H1 (cell line): Measurements from ENCODE around the gene HMG20A. TPM values are rescaled to one million over a fixed set of nuclear protein-coding genes. Genes with fewer than 3 reads are reported as not detected.

Experiments used
- CTCF ChIA-PET: fragments of 300-600 bp; sonication (Branson Sonifier 250); formaldehyde crosslinking; loops from one replicate; lab custom pipeline; 2021; ENCODE audit not compliant: partially characterized antibody; lab: Charles Lee
- POLR2A ChIA-PET: fragments of 300-600 bp; sonication (Branson Sonifier 250); formaldehyde crosslinking; loops from one replicate; lab custom pipeline; 2021; ENCODE audit warnings: inconsistent platforms; ENCODE audit not compliant: partially characterized antibody; lab: Charles Lee
- DNase-seq, 2 experiments: peaks; one replicate each; pipeline versions ENCODE4 v3.0.0 to v3.0.0-alpha.2; 2010 to 2022; ENCODE audit warnings: low spot score in 2 of 2, low read depth in 1 of 2, mixed read lengths in 1 of 2
- FAIRE-seq: peaks from 2 replicates; lab custom pipeline; 2011; peaks lifted over from hg19 to GRCh38; lab: Jason Lieb, UNC
- H2AFZ ChIP-seq: 2 replicates; pipeline ENCODE4 v1.8.1; 2012; ENCODE audit warnings: low read length, inconsistent platforms
- H2AK5ac ChIP-seq: 2 replicates; pipeline ENCODE4 v1.6.1; 2013; ENCODE audit warnings: low read depth, low read length
- H2BK120ac ChIP-seq: replicated peaks from 2 replicates; pipeline ENCODE3; 2013; ENCODE audit warnings: low read depth, low read length, inconsistent platforms
- H2BK12ac ChIP-seq: 2 replicates; pipeline ENCODE4 v1.6.1; 2013; ENCODE audit warnings: low read depth, low read length
- H2BK15ac ChIP-seq: 2 replicates; pipeline ENCODE4 v1.6.1; 2013; ENCODE audit warnings: low read length
- H2BK20ac ChIP-seq: 2 replicates; pipeline ENCODE4 v1.6.1; 2013; ENCODE audit warnings: low read length
- H2BK5ac ChIP-seq: 2 replicates; pipeline ENCODE4 v1.6.1; 2013; ENCODE audit warnings: low read depth, low read length
- H3K14ac ChIP-seq: 2 replicates; pipeline ENCODE4 v1.6.1; 2013; ENCODE audit warnings: inconsistent platforms; ENCODE audit not compliant: insufficient read length
- H3K18ac ChIP-seq: 2 replicates; pipeline ENCODE4 v1.6.1; 2013; ENCODE audit warnings: low read length; ENCODE audit errors: extremely low read depth
- H3K23ac ChIP-seq: 2 replicates; pipeline ENCODE4 v1.6.1; 2013; ENCODE audit warnings: inconsistent platforms; ENCODE audit not compliant: insufficient read length
- H3K23me2 ChIP-seq: 2 replicates; pipeline ENCODE4 v1.6.1; 2013; ENCODE audit warnings: low read depth, low read length
- H3K27ac ChIP-seq: 2 replicates; pipeline ENCODE4 v1.6.1; 2011; ENCODE audit warnings: low read depth, low read length, inconsistent platforms
- H3K27me3 ChIP-seq, 4 experiments: replicated peaks in 1 of 4; 1 replicate in 1 of 4; 2 replicates in 3 of 4; pipeline versions ENCODE4 v1.6.1 to v1.8.1; 2011 to 2013; ENCODE audit warnings: low read length in 3 of 4, mild to moderate bottlenecking in 3 of 4, inconsistent platforms in 2 of 4, mixed read lengths in 2 of 4, moderate library complexity in 1 of 4; ENCODE audit not compliant: control insufficient read depth in 3 of 4, insufficient read depth in 3 of 4; ENCODE audit errors: extremely low read depth in 1 of 4
- H3K36me3 ChIP-seq, 4 experiments: 2 replicates each; pipeline versions ENCODE4 v1.6.1 to v1.8.1; 2011 to 2013; ENCODE audit warnings: mild to moderate bottlenecking in 4 of 4, low read length in 3 of 4, moderate library complexity in 2 of 4, control low read depth in 1 of 4, inconsistent platforms in 1 of 4; ENCODE audit not compliant: insufficient read depth in 4 of 4, control insufficient read depth in 2 of 4
- H3K4ac ChIP-seq: replicated peaks from 2 replicates; pipeline ENCODE3; 2013; ENCODE audit warnings: low read length, low read depth, mixed read lengths, inconsistent platforms; ENCODE audit not compliant: insufficient read length
- H3K4me1 ChIP-seq, 4 experiments: replicated peaks in 1 of 4; 1 replicate in 1 of 4; 2 replicates in 3 of 4; pipeline versions ENCODE4 v1.6.1 to v1.8.1; 2011 to 2013; ENCODE audit warnings: low read length in 3 of 4, inconsistent platforms in 2 of 4, mixed read lengths in 1 of 4; ENCODE audit not compliant: insufficient read depth in 4 of 4, control insufficient read depth in 3 of 4
- H3K4me2 ChIP-seq, 2 experiments: 2 replicates each; pipeline versions ENCODE4 v1.6.1 to v1.8.1; 2011 to 2013; ENCODE audit warnings: low read depth in 2 of 2, low read length in 2 of 2, control low read depth in 1 of 2, inconsistent platforms in 1 of 2, mild to moderate bottlenecking in 1 of 2; ENCODE audit not compliant: insufficient read depth in 1 of 2
- H3K4me3 ChIP-seq, 4 experiments: fragments of 200-600, 300-600 bp in 1 of 4; sonication (generic), shearing (Covaris generic), sonication (Bioruptor Twin) in 1 of 4; 2 replicates each; pipeline versions ENCODE4 v1.5.1 to v1.8.1; 2011 to 2016; ENCODE audit warnings: low read length in 4 of 4, low read depth in 3 of 4, control low read depth in 2 of 4, inconsistent platforms in 2 of 4, mild to moderate bottlenecking in 2 of 4, mixed read lengths in 1 of 4, moderate library complexity in 1 of 4; ENCODE audit not compliant: insufficient read depth in 2 of 4; ENCODE audit errors: extremely low read depth in 1 of 4
- H3K56ac ChIP-seq: replicated peaks from 2 replicates; pipeline ENCODE3; 2013; ENCODE audit warnings: low read depth, mild to moderate bottlenecking, mixed read lengths, low read length, inconsistent platforms; ENCODE audit not compliant: insufficient read length
- H3K79me1 ChIP-seq: 2 replicates; pipeline ENCODE4 v1.6.1; 2013; ENCODE audit warnings: low read depth, low read length, control low read depth
- H3K79me2 ChIP-seq, 2 experiments: 2 replicates each; pipeline versions ENCODE4 v1.6.1 to v1.8.1; 2012 to 2013; ENCODE audit warnings: low read length in 2 of 2, mild to moderate bottlenecking in 2 of 2, inconsistent platforms in 1 of 2; ENCODE audit not compliant: insufficient read depth in 2 of 2, control insufficient read depth in 1 of 2
- H3K9ac ChIP-seq, 4 experiments: replicated peaks in 1 of 4; 1 replicate in 1 of 4; 2 replicates in 3 of 4; pipeline versions ENCODE4 v1.6.1 to v1.8.1; 2011 to 2013; ENCODE audit warnings: low read depth in 3 of 4, low read length in 3 of 4, control low read depth in 2 of 4, mild to moderate bottlenecking in 2 of 4, moderate library complexity in 2 of 4, inconsistent platforms in 1 of 4; ENCODE audit errors: extremely low read depth in 1 of 4
- H3K9me3 ChIP-seq, 2 experiments: 2 replicates each; pipeline versions ENCODE4 v1.6.1 to v1.8.1; 2012 to 2013; ENCODE audit warnings: mild to moderate bottlenecking in 2 of 2, moderate library complexity in 2 of 2, control low read depth in 1 of 2, inconsistent platforms in 1 of 2, low read depth in 1 of 2, low read length in 1 of 2, mixed read lengths in 1 of 2; ENCODE audit not compliant: insufficient read depth in 2 of 2
- H4K20me1 ChIP-seq, 2 experiments: replicated peaks in 1 of 2; 2 replicates each; pipeline versions ENCODE3 to v1.8.1; 2011 to 2013; ENCODE audit warnings: inconsistent platforms in 2 of 2, low read length in 2 of 2, mild to moderate bottlenecking in 1 of 2; ENCODE audit not compliant: insufficient read depth in 2 of 2, control insufficient read depth in 1 of 2
- H4K5ac ChIP-seq: 2 replicates; pipeline ENCODE4 v1.6.1; 2013; ENCODE audit warnings: low read length, low read depth, mixed read lengths, inconsistent platforms; ENCODE audit not compliant: insufficient read length
- H4K8ac ChIP-seq: 2 replicates; pipeline ENCODE4 v1.8.0; 2013; ENCODE audit warnings: mild to moderate bottlenecking, moderate library complexity, low read length, inconsistent platforms; ENCODE audit not compliant: insufficient read depth; ENCODE audit errors: extremely low read depth
- H4K91ac ChIP-seq: replicated peaks from 2 replicates; pipeline ENCODE3; 2013; ENCODE audit warnings: low read length, mixed read lengths, inconsistent platforms; ENCODE audit not compliant: insufficient read length
- MAFK ChIP-seq: IDR thresholded peaks from 2 replicates; pipeline ENCODE4 v1.6.1; 2012; ENCODE audit warnings: low read depth, mild to moderate bottlenecking, improper control_type of control experiment, low read length
- NRF1 ChIP-seq: IDR thresholded peaks from 2 replicates; pipeline ENCODE4 v1.6.1; 2011; ENCODE audit warnings: mild to moderate bottlenecking, low read depth, low read length, improper control_type of control experiment
- POU5F1 ChIP-seq: IDR thresholded peaks from 2 replicates; pipeline ENCODE4 v1.6.1; 2011; ENCODE audit warnings: low read depth, mild to moderate bottlenecking, low read length, moderate library complexity
- RAD21 ChIP-seq, 2 experiments: IDR thresholded peaks in 1 of 2; conservative IDR thresholded peaks in 1 of 2; 2 replicates each; pipeline ENCODE4 v1.6.1; 2011; ENCODE audit warnings: low read depth in 2 of 2, low read length in 2 of 2, improper control_type of control experiment in 1 of 2, inconsistent platforms in 1 of 2, mild to moderate bottlenecking in 1 of 2, moderate library complexity in 1 of 2
- RNF2 ChIP-seq: fragments of 200-900, 300-1000 bp; sonication (generic); IDR thresholded peaks from 2 replicates; pipeline ENCODE4 v1.7.1; 2016; ENCODE audit warnings: borderline replicate concordance, low read depth, mild to moderate bottlenecking, antibody characterized with exemption, low read length; ENCODE audit not compliant: poor library complexity, severe bottlenecking; ENCODE audit errors: missing control alignments
- SAP30 ChIP-seq: fragments of 300-600 bp; sonication (generic); IDR thresholded peaks from 2 replicates; pipeline ENCODE4 v1.7.1; 2012; ENCODE audit warnings: low read length, moderate library complexity, mild to moderate bottlenecking, inconsistent platforms; ENCODE audit not compliant: insufficient read depth, insufficient replicate concordance
- SP2 ChIP-seq: IDR thresholded peaks from 2 replicates; pipeline ENCODE4 v1.6.1; 2012; ENCODE audit warnings: mild to moderate bottlenecking, low read length, inconsistent platforms
- USF2 ChIP-seq: IDR thresholded peaks from 2 replicates; pipeline ENCODE4 v1.6.1; 2011; ENCODE audit warnings: low read length, improper control_type of control experiment
- WGBS, 2 experiments: shearing (Covaris generic) in 1 of 2; methylation state at CpG; one replicate each; pipeline versions ENCODE4 v1.1.6 to v1.1.7; 2013 to 2015; ENCODE audit warnings: low lambda C conversion rate in 2 of 2, mixed read lengths in 2 of 2, inconsistent platforms in 1 of 2, low coverage in 1 of 2, missing lambda C conversion rate in 1 of 2; ENCODE audit not compliant: insufficient replicate concordance in 2 of 2, insufficient coverage in 1 of 2, insufficient read length in 1 of 2; ENCODE audit errors: extremely low coverage in 1 of 2, missing lambda C conversion rate in 1 of 2; 5-methylcytosine and 5-hydroxymethylcytosine counted together
- polyA plus RNA-seq, 7 experiments: library from polyadenylated mRNA; depleted of rRNA in 3 of 7; stranded (reverse) in 5 of 7; unstranded in 2 of 7; fragments of >200 nt in 5 of 7; fragments of 200-250 nt in 2 of 7; gene quantifications; 1 replicate in 5 of 7; 2 replicates in 1 of 7; 4 replicates in 1 of 7; pipeline versions ENCODE4 v1.2.1 to v1.2.3, GENCODE V29; 2011 to 2013; ENCODE audit warnings: missing spikeins in 2 of 7, mixed read lengths in 2 of 7
- total RNA-seq: library from RNA; stranded (reverse); fragmentation: NEBNext Ultra II Directional; extraction: Animal tissue kit (Norgen Biotek cat#: 25700); gene quantifications from 2 replicates; pipeline ENCODE4 v1.2.1, GENCODE V29; 2021

Gene HMG20A
- total and polyA plus RNA-seq, 2 of the 8 experiments (the other 6 are each of a cell fraction or from before 2014, with no cell fraction given), result 52.1 to 59.7 TPM

- no peak overlapping the region for H3K4ac ChIP-seq
- H3K23ac ChIP-seq, result no peak overlapping the region
- ChIA-PET POLR2A (interaction anchor here (0.6 to 1.9 kb wide), 10 partner anchors 9 to 310 kb away, joined by 3 to 7 read pairs (median 3); no protein-coding TSS in a partner anchor), CTCF (interaction anchor here (0.7 to 1.4 kb wide), 10 partner anchors 7 to 295 kb away, joined by 3 to 7 read pairs (median 4); no protein-coding TSS in a partner anchor)
- H3K18ac ChIP-seq, result 0 out of 2 replicates have a peak overlapping the region, but pooled peaks have one; percentile 54
- H3K9ac ChIP-seq, result peak overlapping the region; percentile 13 to 95 (median 50); a peak in 6 of 7 replicates
- H3K36me3 ChIP-seq, result no peaks in the 10 kb centered on the region
- FAIRE-seq (no peak), DNase-seq (peak in 1 of 2 experiments; percentile 64)
- H3K4me1 ChIP-seq, result peaks cover 0 to 19% (median 9%) of the 10 kb centered on the region in 4 experiments; a peak in 4 of 7 replicates
- H3K79me2 ChIP-seq, result peaks cover 0 to 82% of the 10 kb centered on the region in 2 experiments; a peak in 3 of 4 replicates
- H4K8ac ChIP-seq, result peak overlapping the region; percentile 20; the same call in 1 of the 2 replicates
- no peak overlapping the region for H2BK12ac ChIP-seq
- peak overlapping the region; percentile 66 to 77 for H3K4me2 ChIP-seq
- H4K20me1 ChIP-seq, result peaks cover 13 to 17% of the 10 kb centered on the region in 2 experiments
- 0 out of 2 replicates have a peak overlapping the region, but pooled peaks have one; percentile 11 for H2BK5ac ChIP-seq
- peaks cover 2% of the 10 kb centered on the region; the same call in 1 of the 2 replicates for H3K79me1 ChIP-seq
- no peak overlapping the region for H3K56ac ChIP-seq
- H4K5ac ChIP-seq, result no peak overlapping the region
- H3K14ac ChIP-seq, result no peak overlapping the region
- H3K4me3 ChIP-seq, result peak overlapping the region; percentile 67 to 98 (median 78)
- no peaks in the 10 kb centered on the region for H3K9me3 ChIP-seq
- 1% methylated on average over 41 of the region's 72 CpGs; no CpG with 5 or more reads in 1 of the 2 experiments for WGBS, 2 experiments
- H3K27me3 ChIP-seq, result no peaks in the 10 kb centered on the region
- no peak overlapping the region for H4K91ac ChIP-seq
- H2AFZ ChIP-seq, result no peak overlapping the region; the same call in 1 of the 2 replicates
- H2AK5ac ChIP-seq, result no peak overlapping the region
- no peak overlapping the region for H2BK15ac ChIP-seq
- peaks cover 10% of the 10 kb centered on the region; the same call in 1 of the 2 replicates for H3K23me2 ChIP-seq
- no peak overlapping the region for H3K27ac ChIP-seq
- H2BK120ac ChIP-seq, result no peak overlapping the region
- no peak overlapping the region for H2BK20ac ChIP-seq
- TF ChIP-seq RAD21 (IDR thresholded peaks at IDR 0.05 in 1 of 2, conservative IDR thresholded peaks at IDR 0.05 in 1 of 2; ENCODE audit: low read depth in 2 of 2, low read length in 2 of 2) (peak in 1 of 2 experiments; percentile 0; a peak in 1 of 4 replicates), SAP30 (no peak), NRF1 (no peak), USF2 (no peak), POU5F1 (no peak), MAFK (no peak), RNF2 (no peak), SP2 (no peak)
Measured at GRCh38 chr15:77418966-77419835, 1.5 kb upstream of the HMG20A start.
